ENCODE data around the gene VAC14.

Gene VAC14

DNA sequence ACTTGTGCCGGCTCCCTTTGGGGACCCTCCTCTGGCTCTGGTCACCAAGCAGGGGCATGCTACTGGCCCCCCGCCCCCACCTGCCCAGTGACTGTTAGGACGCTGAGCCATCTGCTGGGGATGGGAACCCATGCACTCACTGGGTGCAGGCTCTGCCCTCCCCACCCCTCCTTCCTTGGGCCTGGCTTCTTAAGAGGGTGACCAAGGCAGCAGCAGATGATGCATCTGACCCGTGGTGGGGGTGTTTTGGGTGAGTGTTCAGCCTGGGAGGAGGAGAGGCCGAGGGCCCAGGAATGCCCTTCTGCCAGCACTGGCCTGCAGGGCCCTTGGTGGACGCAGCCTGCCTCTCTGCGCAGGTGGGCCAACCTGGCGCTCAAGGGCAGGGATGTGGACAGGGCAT is 95.9 kb downstream of the VAC14 start:
- DNase-seq (ENCODE audit: low read depth): no peak

DNA sequence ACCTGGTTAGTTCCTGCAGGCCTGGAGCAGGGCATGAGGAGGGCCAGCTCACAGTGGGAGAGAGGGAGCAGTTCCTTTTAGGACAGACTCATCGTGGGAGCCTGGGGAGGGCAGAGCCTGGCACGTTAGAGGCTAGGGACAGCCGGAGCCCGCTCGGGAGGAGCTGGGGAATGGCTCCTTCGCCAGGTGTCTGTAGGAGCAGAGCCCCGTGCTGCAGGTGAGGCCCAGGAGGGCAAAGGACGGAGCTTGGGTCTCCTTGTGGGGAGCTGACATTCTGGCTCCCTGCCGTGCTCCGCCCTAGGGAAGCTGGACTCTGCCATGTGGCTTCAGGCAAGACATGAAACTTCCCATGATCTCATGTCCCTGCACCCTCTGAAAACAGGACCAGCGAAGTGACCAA is 96.4 kb downstream of the VAC14 start:
- no peak for DNase-seq (ENCODE audit: low read depth)

DNA sequence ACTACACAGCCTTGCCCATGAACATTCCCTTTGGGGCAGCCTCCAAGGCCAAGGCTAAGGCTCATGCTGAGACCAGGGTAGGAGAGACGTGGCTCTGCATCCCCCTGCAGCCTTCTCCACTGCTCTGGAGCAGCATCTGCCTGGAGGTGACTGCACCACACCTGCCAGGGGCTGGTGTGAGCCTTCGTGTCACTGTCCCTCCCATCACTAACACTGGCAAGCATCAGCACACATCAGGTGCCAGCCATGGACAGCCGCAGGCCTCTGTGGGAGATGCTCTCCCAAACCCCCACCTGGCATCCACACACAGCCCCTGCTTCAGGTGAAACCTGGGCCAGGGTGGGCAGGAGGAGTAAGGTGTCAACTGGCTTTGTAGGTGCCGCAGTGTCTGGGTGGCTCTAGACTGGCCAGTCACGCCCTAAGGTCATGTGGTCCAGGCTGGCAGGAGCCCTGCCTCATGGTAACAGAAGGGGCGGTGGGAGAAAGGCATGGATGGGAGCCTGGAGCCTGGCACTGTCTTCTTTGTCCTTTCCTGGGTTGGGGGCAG is 97.0 kb downstream of the VAC14 start:
- no peak for DNase-seq (ENCODE audit: low read depth)

DNA sequence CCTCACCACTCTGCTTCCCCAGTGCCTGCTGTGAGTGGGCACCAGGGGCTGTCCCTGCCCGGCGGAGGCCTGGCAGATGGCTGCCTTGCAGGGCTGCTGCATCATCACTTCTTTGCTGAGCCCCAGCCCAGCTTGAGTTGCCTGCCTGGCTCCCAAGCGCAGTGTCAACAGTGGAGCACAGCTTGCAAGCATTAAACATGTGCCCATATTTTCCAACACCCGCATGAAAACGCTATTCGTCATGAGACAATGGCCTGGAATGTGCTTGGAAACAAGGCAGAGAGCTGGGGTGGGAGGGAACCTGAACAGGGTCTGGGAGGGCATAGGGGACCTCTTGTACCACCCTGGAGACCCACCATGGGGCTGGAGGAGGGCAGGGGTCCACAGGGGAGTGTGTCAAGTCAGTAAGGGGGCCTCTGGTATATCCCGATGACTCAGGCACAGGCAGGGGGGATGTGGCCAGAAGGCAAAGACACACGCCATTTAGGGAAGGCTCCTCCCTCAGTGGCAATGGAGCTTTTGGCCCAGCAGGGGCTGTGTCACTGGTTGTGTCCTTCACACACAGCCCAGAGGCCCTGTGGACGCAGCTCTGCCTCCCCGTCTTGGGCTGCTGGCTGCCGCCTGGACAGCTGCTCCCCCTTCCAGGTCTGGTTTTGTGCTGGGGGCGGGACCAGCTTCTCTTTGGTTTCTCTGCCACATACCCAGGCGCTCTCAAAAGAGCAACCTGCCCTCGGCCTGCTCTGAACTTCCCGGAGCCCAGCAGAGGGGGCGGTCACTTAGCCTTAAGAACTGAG is 97.7 kb downstream of the VAC14 start:
- DNase-seq (ENCODE audit: low read depth): no peak

DNA sequence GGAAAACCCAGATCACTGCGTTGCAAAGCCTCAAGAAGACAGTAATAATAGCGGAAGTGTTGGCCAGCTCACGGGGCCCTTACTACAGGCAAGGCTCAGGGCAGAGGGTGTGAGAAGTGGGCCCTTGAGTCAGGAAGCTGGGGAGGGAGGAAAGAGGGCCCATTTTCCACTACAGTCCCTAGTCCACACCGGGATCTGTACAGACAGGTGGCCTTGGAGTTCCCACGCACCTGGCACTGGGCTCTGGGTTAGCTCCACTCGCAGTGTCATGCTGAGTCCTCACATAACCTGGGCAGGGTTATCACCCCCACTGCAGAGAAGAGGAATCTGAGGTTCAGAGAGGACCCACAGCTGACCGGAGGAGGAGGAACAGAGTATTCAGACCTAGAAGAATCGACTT is 98.3 kb downstream of the VAC14 start:
- DNase-seq (ENCODE audit: low read depth): no peak

DNA sequence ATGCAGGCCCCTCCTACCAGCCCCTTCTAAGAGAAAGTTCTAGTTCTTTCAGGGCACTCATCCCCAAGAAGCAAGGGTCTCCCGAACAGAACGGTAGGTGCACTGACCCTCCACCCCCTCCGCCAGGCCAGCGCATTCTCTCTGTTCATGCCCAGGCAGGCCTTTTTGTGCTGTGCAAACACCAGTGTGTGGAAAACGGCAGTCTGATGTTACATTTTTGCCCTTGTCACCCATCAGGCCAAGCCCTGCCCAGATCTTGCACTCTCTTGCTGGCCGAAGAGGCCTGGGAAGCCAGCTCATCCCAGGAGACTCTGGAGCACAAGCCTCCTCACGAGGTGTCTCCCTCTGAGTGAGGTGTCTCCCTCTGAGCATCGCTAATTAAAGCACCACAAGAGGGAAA is 99.0 kb downstream of the VAC14 start:
- no peak for DNase-seq (ENCODE audit: low read depth)

DNA sequence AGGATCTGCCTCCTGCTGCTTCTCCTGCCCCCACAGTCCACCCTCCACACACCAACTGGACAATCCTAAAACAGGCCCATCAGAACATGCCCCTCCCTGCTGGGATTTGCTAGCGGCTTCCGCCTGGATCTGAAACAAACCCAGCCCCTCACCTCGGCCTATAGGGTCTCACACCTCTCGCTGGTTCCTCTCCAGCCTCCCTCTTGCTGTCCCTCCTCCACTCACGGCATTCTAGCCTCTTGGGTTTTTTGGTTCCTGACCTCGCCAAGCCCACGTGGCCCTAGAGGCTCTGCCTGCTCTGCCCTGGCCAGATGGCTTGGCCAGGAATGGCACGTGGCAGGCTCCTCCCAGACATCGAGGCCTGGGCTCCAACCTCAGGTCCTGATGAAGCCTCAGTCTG is 99.4 kb downstream of the VAC14 start:
- no peak for DNase-seq (ENCODE audit: low read depth)

DNA sequence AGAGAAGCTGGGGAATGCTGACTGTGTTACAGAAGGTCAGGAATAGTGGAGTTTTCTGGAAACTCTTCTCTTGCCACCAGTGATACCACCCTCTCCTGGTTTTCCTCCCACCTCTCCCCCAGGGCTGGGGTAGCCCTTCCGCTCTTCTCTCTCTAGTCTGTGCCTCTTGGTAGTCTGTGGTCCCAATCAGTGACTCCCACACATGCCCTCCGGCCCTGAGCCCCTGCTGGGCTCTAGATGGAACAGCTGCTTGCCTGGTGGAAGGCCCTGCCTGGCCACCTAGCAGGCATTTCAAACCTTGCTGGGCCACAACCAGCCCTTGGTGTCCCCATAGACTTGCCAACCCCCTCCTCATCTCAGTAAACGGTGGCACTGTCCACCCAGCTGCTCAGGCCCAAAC is 99.9 kb downstream of the VAC14 start:
- DNase-seq (ENCODE audit: low read depth): no peak

DNA sequence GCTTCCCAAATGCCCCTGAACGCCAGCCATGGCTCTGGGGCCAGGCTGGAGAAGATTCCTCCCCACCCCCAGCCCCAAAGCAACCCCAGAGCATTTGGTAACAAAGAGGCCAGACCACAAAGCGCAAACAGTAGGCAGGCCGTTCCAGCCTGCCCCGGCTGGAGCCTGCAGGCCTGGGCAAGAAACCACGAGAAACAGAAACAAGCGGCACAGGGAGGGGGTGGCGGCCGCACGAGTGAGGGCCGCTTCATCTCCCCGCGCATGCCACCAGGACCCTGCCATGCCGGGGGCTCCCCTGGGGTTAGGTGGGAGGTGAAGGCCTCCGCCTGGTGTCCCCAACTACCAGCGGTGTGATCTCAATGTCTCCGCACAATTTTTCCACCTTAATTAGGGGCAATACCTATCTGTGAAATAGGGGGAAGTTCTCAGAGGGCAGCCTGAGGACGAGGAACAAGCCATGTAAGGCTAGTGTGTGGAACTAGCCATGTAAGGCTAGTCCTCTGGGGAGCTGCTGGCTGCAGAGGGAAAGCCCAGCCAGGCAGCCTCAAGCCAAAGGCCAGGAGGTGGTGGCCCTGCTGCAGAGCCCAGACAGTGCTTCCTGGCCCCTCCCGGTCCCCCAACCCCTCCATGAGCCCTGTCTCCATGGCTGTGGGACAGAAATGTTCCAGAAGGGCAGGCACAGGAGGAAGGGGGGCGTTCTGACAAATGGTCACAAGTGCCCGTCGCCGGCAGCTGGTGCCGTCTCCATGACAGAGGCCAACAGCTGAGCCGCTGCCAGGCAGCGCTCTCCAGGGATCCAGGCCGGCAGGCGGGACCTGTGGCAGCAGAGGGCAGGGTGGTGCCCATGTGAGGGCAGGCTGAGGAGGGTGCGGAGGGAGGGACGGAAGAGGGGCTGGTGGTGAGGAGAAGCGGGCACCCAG is 100.6 kb downstream of the VAC14 start:
- no peak for DNase-seq (ENCODE audit: low read depth)

DNA sequence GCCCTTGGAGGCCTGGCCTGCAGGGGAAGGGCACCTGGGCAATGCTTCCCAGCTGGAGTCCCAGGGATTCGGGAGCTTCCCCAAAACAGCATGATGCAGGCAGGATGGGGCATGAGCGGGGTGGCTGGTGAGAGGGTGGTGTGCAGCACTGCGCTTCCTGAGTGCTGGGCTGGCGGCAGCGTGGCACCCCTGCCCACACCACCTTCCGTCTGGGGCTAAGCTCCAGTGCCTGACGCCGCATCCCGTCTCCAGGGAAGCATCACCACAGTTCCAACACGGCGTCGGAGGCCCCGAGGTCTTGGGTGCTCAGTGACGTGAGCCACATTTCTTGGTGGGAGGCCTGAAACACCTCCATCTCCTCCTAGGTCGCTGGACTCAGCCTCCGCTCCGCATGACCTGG is 101.3 kb downstream of the VAC14 start:
- DNase-seq (ENCODE audit: low read depth): no peak

DNA sequence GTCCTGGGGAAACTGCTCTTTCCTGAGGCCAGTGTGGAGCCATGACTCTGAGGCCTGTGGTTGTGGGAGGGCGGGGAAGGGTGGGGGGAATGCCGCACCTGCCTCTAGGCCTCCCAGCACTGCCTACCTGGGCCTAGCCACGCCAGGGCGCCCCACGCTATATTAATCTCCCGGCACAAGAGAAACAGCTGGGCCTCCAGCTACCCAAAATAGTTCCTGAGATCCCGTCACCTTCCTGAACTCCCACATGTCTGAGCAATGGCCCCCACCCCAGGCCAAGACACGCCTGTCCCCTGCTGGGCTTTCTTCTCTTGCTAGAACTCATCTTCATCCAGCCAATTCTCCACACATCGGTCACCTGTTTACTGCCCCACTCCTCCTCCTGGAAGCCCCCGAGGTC is 102.1 kb downstream of the VAC14 start:
- DNase-seq (ENCODE audit: low read depth): no peak

DNA sequence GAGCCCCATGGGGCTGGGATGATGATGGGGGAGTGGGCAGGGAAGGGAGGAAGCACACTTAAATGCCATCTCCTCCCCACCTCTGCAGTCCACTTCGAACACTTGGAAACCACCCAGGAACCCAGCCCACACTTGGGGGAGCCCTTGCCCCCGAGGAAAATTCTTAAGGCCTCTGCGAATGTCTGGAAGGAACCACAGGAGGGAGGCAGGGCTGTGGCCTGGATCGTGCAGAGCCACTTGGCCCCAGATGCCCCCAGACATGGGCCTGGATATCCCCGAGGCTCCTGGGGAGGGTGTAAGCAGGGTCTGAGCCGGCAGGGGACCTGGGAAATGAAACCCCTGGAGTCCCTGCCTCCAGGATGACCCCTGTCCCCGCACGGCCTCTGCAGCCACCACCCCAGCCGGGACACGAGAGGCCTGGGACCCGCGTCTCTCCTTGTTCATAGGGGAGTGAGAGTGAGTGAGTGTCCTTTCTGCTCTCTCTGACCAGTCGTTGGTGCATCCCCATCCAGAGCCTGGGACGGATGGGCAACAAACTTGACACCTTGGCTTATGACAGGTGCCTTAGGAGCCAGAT is 103.3 kb downstream of the VAC14 start:
- no peak for DNase-seq (ENCODE audit: low read depth)

DNA sequence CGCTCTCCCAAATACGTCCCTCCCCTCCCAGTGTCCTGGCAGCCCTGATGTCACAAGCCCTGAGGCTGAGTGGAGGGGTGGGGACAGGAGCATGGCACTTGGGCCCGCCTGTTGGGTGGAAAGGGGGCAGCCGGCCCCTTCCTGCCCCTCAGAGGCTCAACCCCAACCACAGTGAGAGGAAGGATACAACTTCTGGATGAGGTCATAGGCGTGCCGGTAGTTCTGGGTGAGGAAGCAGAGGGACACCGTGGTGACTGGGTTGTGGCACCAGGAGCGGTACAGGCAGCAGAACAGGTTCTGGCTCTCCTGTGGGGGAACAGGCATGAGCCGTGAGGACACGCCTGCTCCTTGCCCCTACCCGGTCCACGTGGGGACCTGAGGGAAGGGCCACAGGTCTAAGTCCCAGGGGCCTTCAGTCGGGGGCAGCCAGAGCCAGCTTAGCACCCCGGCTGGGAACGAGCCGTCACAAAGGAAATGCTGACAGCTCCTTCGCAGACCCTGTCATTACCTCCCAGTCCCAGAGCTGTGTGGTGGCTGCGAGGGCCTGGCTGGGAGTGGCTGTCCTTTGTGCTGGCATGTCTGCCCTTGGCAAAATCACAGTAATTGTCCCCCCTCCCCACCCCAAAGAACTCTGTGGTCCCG is 103.9 kb downstream of the VAC14 start:
- peak; percentile 92 for DNase-seq (ENCODE audit: low read depth)

DNA sequence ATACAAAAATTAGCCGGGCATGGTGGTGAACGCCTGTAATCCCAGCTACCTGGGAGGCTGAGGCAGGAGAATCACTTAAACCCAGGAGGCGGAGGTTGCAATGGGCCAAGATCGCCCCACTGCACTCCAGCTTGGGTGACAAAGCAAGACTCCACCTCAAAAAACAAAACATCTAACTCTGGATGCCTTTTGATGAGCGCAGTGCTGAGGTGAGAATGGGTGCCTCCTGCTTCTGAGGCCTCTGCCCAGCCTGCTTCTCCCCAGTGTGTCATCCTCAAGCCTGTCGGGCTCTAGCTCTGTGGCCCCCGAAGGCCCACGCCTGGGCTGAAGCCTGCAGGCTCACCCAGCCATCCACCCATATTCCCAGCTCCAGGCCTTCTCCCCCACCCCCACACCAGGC is 104.6 kb downstream of the VAC14 start:
- DNase-seq (ENCODE audit: low read depth): no peak

DNA sequence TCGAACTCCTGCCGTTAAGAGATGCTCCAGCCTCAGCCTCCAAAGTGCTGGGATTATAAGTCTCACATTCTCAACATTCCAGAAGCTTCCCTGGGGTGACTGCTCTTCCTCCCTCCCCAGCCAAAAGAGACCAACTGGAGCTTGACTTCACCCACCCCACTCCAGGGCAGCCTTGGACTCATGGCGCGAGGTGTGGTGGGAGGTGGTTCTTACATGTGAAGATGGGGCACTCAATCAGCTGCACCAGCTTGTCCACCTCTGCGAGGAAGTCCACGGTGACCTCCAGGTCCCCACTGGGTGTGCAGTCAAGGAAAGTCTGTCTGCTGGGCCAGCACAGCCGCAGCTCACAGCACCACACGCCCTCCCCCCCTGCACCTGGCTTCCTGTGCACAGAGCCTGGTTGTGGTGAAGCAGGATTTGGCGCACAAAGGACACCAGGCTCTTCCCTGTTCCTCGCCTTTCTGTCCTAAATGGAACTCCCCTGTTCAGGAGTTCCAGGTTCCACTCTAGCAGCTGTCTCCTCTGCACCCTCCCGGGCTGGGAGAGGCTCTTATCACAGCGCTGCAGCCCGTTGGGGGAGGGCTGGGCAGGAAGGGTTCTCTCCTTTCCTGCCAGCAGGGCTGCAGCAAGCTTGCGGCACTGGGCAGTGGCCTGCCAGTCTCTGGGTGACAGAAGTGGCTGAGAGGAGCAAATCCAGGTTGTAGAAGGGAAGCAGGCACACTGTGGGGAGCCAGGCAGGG is 105.5 kb downstream of the VAC14 start:
- peak; percentile 91 for DNase-seq (ENCODE audit: low read depth)

DNA sequence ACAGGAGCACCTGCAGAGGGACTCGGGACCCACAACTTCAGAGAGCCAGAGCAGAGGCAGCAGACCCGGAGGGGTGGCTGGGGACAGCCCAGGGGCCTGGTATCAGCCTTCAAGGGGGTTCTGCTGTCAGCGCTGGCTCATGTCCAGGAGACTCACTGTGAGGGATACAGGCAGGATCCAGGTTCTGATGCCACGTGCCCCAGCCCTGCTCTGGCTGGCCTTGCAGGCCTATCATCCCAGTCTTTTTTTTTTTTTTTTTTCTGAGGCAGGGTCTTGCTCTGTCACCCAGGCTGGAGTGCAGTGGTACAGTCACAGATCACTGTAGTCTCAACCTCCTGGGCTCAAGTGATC is 106.1 kb downstream of the VAC14 start:
- no peak for DNase-seq (ENCODE audit: low read depth)

DNA sequence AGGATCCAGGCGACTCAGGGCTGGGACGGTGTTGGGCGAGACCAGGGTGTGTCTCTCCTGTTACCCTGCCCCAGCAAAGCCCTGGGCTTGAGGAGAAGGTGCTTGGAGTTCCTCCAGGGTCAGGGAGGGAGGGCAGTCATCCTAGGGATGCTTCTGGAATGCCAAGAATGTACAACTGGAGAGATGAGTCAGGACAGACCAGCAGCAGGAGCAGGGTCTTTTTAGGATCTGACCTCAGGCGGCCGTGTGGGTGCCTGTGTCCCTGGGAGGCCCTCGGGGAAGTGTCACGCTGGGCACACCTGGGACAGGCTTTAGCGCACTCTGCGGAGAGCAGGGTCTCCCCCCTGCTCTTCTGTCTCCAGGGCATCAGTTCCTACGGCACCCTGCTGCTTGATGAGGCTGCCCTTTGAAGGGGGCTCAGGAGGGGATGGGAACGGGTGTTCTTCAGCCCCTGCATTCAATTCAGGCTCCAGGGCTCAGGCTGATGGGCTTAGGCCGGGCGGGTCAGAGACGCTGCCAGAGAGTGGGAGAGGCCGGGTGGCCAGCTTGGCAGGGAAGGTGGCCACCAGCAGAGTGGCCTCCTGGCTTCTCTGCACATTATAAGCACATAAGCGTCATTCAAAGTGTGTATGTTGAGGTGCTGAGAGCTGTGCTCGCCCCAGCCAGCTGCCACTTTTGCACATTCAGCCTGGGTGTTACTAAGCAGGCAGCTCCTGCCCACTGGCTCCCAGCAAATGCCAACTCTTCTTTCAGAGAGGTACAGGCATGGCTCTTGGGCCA is 106.7 kb downstream of the VAC14 start:
- no peak for DNase-seq (ENCODE audit: low read depth)

DNA sequence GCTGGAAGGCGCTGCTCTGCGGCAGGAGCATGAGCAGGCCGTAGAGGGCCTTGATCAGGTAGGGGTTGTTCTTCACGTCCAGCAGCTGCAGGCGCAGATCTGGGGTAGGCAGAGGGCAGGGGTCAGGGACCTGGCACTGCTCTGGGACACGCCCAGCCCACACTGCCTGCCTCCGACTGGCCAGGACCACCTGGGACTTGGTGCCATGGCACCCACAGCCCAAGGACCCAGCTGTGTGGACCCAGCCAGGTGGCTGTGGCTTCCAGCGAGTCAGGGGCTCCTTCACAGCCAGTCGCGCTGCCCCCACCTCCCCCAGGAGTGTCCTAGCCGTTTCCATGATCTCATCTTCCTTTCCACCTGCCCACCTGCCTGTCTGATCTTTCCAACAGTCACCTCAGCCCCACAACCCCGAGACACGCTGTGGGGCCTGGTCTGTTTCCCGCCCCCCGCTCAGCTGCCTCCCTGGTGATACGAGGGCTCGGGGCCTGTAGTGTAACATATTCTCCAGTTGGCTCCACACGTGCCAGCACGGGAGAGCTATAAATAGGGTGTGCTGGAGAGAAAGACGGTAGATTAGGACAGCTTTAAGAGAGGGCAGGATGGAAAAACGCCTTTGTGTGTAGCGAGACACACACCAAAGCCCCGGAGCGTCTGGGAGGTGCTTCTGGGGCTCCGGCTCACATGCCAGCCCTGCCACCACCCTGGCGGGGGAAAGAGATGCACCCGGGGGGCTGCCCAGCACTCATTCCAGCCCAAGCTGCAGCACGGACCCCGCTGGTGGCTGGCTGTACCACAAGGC is 107.9 kb downstream of the VAC14 start:
- no peak for DNase-seq (ENCODE audit: low read depth)

DNA sequence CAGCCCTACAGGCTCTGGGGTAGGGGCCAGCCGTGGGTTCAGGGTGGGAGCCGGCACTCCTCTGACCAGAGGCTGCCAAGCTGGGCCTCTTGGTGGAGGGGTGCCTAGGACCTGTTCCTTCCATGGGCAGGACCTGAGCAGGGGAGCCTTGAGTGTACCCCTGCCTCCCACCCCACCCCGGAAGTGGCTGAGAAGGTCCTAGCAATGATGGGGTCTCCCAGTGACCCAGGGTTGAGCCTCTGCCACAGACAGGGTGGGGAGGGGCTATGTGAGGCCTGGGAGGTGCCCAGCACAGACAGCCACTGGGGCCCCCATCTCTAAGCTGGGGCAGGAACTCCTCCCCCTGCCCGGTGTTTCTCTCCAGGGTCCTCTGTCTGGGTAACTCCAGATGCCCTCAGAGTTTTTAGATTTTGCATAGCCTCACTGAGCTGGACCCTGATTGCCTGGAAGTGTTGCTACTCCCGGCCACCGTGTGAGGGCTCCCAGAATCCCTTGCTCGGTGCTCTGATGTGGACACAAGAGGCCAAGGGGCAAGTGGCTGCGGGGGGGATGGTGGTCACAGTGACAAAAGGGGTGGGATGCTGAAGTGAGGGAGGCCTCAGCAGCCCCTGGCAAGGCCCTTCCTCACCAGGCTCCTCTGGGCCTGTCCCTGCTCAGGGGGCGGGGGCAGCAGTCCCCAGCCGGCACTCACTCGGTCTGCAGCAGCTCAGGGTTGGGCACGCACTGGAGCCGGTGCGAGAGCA is 108.7 kb downstream of the VAC14 start:
- DNase-seq (ENCODE audit: low read depth): no peak

All from CMK (cell line).